Loucy (cell line): ENCODE data around the gene CAMTA1.

Source experiments
- H2AFZ ChIP-seq: fragments of 200-600 bp; sonication (generic); 2 replicates; pipeline ENCODE4 v1.6.0; 2016; ENCODE audit warnings: antibody characterized with exemption, mild to moderate bottlenecking, low read length, moderate library complexity
- H3F3A ChIP-seq: fragments of 200-600 bp; 2 replicates; pipeline ENCODE4 v1.6.0; 2016; ENCODE audit warnings: antibody characterized with exemption, low read depth, mild to moderate bottlenecking
- H3K27me3 ChIP-seq: fragments of 200-600 bp; sonication (generic); 2 replicates; pipeline ENCODE4 v1.6.1; 2014; ENCODE audit warnings: low read length, mild to moderate bottlenecking; ENCODE audit not compliant: insufficient read depth, poor library complexity, severe bottlenecking
- H3K36me3 ChIP-seq: fragments of 200-600 bp; sonication (generic); 2 replicates; pipeline ENCODE4 v1.6.1; 2016; ENCODE audit warnings: low read length; ENCODE audit not compliant: insufficient read depth
- H3K4me1 ChIP-seq: fragments of 200-600 bp; sonication (generic); 2 replicates; pipeline ENCODE4 v1.5.1; 2014; ENCODE audit warnings: low read length, mild to moderate bottlenecking; ENCODE audit not compliant: insufficient read depth, poor library complexity, severe bottlenecking
- H3K4me2 ChIP-seq: fragments of 200-600 bp; sonication (generic); 2 replicates; pipeline ENCODE4 v1.6.0; 2014; ENCODE audit warnings: antibody characterized with exemption, low read length, low read depth, mild to moderate bottlenecking; ENCODE audit not compliant: poor library complexity, severe bottlenecking
- H3K4me3 ChIP-seq: fragments of 200-600 bp; sonication (generic); 2 replicates; pipeline ENCODE4 v1.5.1; 2014; ENCODE audit warnings: low read length, mild to moderate bottlenecking, mixed read lengths; ENCODE audit not compliant: poor library complexity, severe bottlenecking
- H3K79me2 ChIP-seq: fragments of 200-600 bp; sonication (generic); 2 replicates; pipeline ENCODE4 v1.6.1; 2014; ENCODE audit warnings: low read length; ENCODE audit not compliant: insufficient read depth
- H3K9ac ChIP-seq: fragments of 200-600 bp; sonication (generic); 2 replicates; pipeline ENCODE4 v1.6.0; 2014; ENCODE audit warnings: mild to moderate bottlenecking, low read depth, low read length, moderate library complexity; ENCODE audit not compliant: poor library complexity, severe bottlenecking
- H3K9me2 ChIP-seq: fragments of 200-600 bp; sonication (generic); replicated peaks from 2 replicates; pipeline ENCODE4 v1.6.1; 2016; ENCODE audit warnings: low read depth, low read length, mixed read lengths
- H3K9me3 ChIP-seq: fragments of 200-600 bp; sonication (generic); 2 replicates; pipeline ENCODE4 v1.6.1; 2014; ENCODE audit warnings: mild to moderate bottlenecking, antibody characterized with exemption, low read length, low read depth; ENCODE audit not compliant: insufficient read depth
- H4K20me1 ChIP-seq: fragments of 200-600 bp; sonication (generic); 2 replicates; pipeline ENCODE4 v1.6.0; 2014; ENCODE audit warnings: antibody characterized with exemption, low read length, mild to moderate bottlenecking; ENCODE audit not compliant: insufficient read depth, poor library complexity, severe bottlenecking
- CTCF ChIP-seq: fragments of 200-600 bp; sonication (generic); conservative IDR thresholded peaks from 2 replicates; pipeline ENCODE4 v1.5.1; 2014; ENCODE audit warnings: mild to moderate bottlenecking, antibody characterized with exemption, low read length
- EZH2phosphoT487 ChIP-seq: fragments of 200-600 bp; IDR thresholded peaks from 2 replicates; pipeline ENCODE4 v1.6.1; 2018; ENCODE audit warnings: antibody characterized with exemption, mild to moderate bottlenecking, moderate library complexity, borderline replicate concordance

The CAMTA1 gene

GRCh38 chr1:7632681-7633080 is 847.4 kb downstream of the CAMTA1 start:
- Histone ChIP-seq H3K4me1 (no peaks in the 10 kb centered on the region), H3K4me2 (no peak overlapping the region), H3K4me3 (no peak overlapping the region), H3K79me2 (no peaks in the 10 kb centered on the region), H4K20me1 (no peaks in the 10 kb centered on the region), H3K9ac (no peak overlapping the region), H3K9me2 (no peaks in the 10 kb centered on the region), H3F3A (no peaks in the 10 kb centered on the region), H3K9me3 (no peaks in the 10 kb centered on the region), H3K36me3 (no peaks in the 10 kb centered on the region), H3K27me3 (no peaks in the 10 kb centered on the region), H2AFZ (no peak overlapping the region)
- TF ChIP-seq CTCF: no peak
- no peak for TF ChIP-seq EZH2phosphoT487

- H3K4me2 ChIP-seq: no peak overlapping the region
- H3K9me2 ChIP-seq: no peaks in the 10 kb centered on the region
- H3K4me1 ChIP-seq: no peaks in the 10 kb centered on the region
- H4K20me1 ChIP-seq: no peaks in the 10 kb centered on the region
- H2AFZ ChIP-seq: no peak overlapping the region
- H3K79me2 ChIP-seq: no peaks in the 10 kb centered on the region
- H3K9me3 ChIP-seq: no peaks in the 10 kb centered on the region
- H3K27me3 ChIP-seq: no peaks in the 10 kb centered on the region
- no peak for TF ChIP-seq CTCF
- no peak for TF ChIP-seq EZH2phosphoT487
- no peak overlapping the region for H3K4me3 ChIP-seq
- no peaks in the 10 kb centered on the region for H3K36me3 ChIP-seq
- H3K9ac ChIP-seq: no peak overlapping the region
- no peaks in the 10 kb centered on the region for H3F3A ChIP-seq
These were observed 848.4 kb downstream of the CAMTA1 start for GRCh38 chr1:7633506-7634245.

- Histone ChIP-seq H3K4me1 (no peaks in the 10 kb centered on the region), H2AFZ (no peak overlapping the region), H3K27me3 (no peaks in the 10 kb centered on the region), H3F3A (no peaks in the 10 kb centered on the region), H3K36me3 (no peaks in the 10 kb centered on the region), H3K9ac (no peak overlapping the region), H3K4me3 (no peak overlapping the region), H3K4me2 (no peak overlapping the region), H3K79me2 (no peaks in the 10 kb centered on the region), H4K20me1 (no peaks in the 10 kb centered on the region), H3K9me2 (no peaks in the 10 kb centered on the region), H3K9me3 (no peaks in the 10 kb centered on the region)
- no peak for TF ChIP-seq CTCF
- no peak for TF ChIP-seq EZH2phosphoT487
These were observed 849.4 kb downstream of the CAMTA1 start for GRCh38 chr1:7634546-7635240.
